Skin epidermis (tissue), 12 donors: Measurements from ENCODE around the gene ST6GALNAC5.

Source experiments
- H3K27ac ChIP-seq, 21 experiments: fragments of 200-600 bp; sonication (generic) in 11 of 21; one replicate each; pipeline ENCODE4 v1.5.0; 2020; ENCODE audit warnings: mild to moderate bottlenecking in 3 of 21, inconsistent platforms in 2 of 21, moderate library complexity in 2 of 21
- H3K4me3 ChIP-seq, 7 experiments: fragments of 200-600 bp; sonication (generic) in 2 of 7; one replicate each; pipeline ENCODE4 v1.5.0; 2020; ENCODE audit warnings: inconsistent platforms in 2 of 7, mild to moderate bottlenecking in 2 of 7, moderate library complexity in 1 of 7

Gene ST6GALNAC5

GRCh38 chr1:77085109-77085508 is 217.8 kb downstream of the ST6GALNAC5 start:
- H3K4me3 ChIP-seq = no peak overlapping the region
- no peak overlapping the region for H3K27ac ChIP-seq

DNA sequence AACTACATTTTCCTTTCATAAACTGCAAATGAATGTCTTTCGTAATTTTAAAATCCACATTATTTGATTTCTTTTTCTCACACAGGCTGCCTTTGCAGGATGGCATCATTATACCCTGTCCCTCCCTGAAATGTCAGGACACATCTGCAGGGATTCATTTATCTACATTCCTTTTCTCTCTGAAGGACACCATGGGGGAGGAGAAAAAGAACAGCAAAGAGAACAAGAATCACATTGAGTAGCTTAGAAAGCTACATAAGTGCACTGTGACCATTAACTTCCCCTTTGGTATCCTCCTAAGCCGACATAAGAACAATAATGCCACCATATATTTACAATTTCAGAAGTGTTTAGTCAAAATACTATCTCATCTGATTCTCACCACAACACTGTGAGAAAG is 222.5 kb downstream of the ST6GALNAC5 start:
- Histone ChIP-seq H3K4me3 (no peak overlapping the region), H3K27ac (no peak overlapping the region)

- H3K27ac ChIP-seq = no peak overlapping the region
These were observed 228.0 kb downstream of the ST6GALNAC5 start for GRCh38 chr1:77095236-77095635.

DNA sequence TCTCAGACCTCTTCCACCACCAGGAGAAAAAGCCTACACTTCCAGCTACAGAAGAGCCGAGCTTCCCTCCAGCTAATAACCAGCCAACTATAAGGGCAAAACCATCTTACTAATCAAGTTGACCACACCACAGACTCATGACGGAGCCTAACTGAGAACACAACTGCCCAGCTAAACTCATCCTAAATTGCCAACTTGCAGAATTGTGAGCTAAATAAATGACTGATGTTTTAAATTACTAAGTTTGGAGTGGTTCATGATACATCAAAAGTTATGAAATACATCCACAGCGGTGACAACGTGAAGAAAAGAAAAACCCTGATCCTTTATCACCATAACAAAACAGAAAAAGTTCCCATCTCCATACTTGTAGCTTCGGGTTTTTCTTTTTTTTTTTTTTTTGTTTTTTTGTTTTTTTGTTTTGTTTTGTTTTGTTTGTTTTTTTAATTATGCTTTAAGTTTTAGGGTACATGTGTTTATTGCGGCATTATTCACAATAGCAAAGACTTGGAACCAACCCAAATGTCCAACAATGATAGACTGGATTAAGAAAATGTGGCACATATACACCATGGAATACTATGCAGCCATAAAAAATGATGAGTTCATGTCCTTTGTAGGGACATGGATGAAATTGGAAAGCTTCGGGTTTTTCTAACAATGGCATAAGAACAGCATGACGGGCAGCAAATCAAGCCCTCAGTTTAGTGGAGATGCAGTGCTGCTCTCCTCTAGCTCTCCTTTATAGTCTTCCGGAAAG is 229.4 kb downstream of the ST6GALNAC5 start:
- Histone ChIP-seq H3K27ac (no peak overlapping the region), H3K4me3 (no peak overlapping the region)

More at GRCh38 chr1:77095236-77095635, 228.0 kb downstream of the ST6GALNAC5 start:
- H3K4me3 ChIP-seq = no peak overlapping the region

DNA sequence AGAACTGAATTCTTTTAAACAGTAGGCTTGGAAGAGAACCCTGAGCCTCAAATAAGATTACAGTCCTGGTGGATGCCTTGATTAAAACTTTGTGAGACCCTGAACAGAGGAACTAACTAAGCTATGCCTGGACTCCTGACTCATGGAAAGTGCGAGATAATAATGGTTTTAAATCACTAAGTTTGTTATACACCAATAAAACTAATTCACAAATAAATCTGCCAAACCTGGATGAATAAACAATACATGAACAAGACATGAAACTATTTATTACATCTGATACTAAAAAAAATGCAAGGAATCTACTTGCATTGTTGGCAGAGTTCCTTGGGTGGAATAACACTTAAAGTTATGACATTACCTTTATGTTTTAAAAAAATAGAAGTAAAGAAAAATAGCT is 233.6 kb downstream of the ST6GALNAC5 start:
- Histone ChIP-seq H3K4me3 (no peak overlapping the region), H3K27ac (no peak overlapping the region)

DNA sequence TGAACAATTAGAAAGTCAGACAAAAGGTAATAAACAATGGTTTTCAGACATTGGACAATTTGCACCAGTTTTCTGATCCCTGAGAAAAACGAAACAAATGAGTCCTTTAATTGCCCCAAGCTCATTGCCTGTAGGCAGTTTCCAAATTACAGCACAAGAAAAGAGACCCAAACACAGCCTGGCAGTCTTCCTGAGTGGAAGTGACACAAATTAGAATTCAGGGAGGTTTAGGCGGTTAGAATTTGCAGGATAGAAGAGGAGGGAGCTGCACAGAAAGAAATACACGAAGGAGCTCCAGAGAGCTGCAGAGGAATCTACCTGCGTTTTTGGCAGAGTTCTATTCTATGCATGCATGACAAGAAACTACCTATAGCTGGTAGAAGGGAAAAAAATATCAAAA is 236.2 kb downstream of the ST6GALNAC5 start:
- no peak overlapping the region for H3K27ac ChIP-seq
- no peak overlapping the region for H3K4me3 ChIP-seq

GRCh38 chr1:77104672-77105071 is 237.4 kb downstream of the ST6GALNAC5 start:
- Histone ChIP-seq H3K27ac (no peak overlapping the region), H3K4me3 (no peak overlapping the region)
